Tibial nerve (tissue), 4 donors: ENCODE results near the gene HBE1. TPM values are rescaled to one million over a fixed set of nuclear protein-coding genes. Genes with fewer than 3 reads are reported as not detected.
"Not testable (repeated sequence)": the region's sequence is repeated elsewhere in the genome, so short reads cannot be mapped to it uniquely, and the experiment has no call there.

ENCODE experiments used
- DNase-seq, 2 donors: peaks; one replicate each; pipeline ENCODE4 v3.0.0-alpha.2; 2019; ENCODE audit warnings: low spot score in 2 of 2
- H3K27ac ChIP-seq, 4 donors: fragments of 200-600 bp; sonication (generic) in 3 of 4; one replicate each; pipeline ENCODE4 v1.5.1; 2017 to 2019; ENCODE audit warnings: mild to moderate bottlenecking in 1 of 4
- H3K27me3 ChIP-seq, 2 donors: fragments of 200-600 bp; sonication (generic) in 1 of 2; one replicate each; pipeline versions ENCODE4 v1.5.1 to v1.6.0; 2017 to 2019
- H3K36me3 ChIP-seq, 3 donors: fragments of 200-600 bp; sonication (generic); one replicate each; pipeline ENCODE4 v1.5.1; 2018 to 2019
- H3K4me1 ChIP-seq, 4 donors: fragments of 200-600 bp; sonication (generic) in 3 of 4; one replicate each; pipeline ENCODE4 v1.5.1; 2017 to 2019
- H3K4me3 ChIP-seq, 4 donors: fragments of 200-600 bp; sonication (generic) in 3 of 4; one replicate each; pipeline ENCODE4 v1.5.1; 2017 to 2019; ENCODE audit warnings: mild to moderate bottlenecking in 1 of 4, moderate library complexity in 1 of 4
- H3K9me3 ChIP-seq, 4 donors: fragments of 200-600 bp; sonication (generic) in 3 of 4; one replicate each; pipeline ENCODE4 v1.5.1; 2017 to 2019
- CTCF ChIP-seq, 5 experiments: fragments of 200-600 bp in 3 of 5; fragments of 450-650 bp in 2 of 5; sonication (generic) in 3 of 5; IDR thresholded peaks; one replicate each; pipeline ENCODE4 v1.5.1; 2016 to 2019; ENCODE audit warnings: antibody characterized with exemption in 5 of 5, mild to moderate bottlenecking in 3 of 5, moderate library complexity in 2 of 5
- EP300 ChIP-seq, 2 donors: sonication (generic); formaldehyde crosslinking; IDR thresholded peaks; one replicate each; pipeline ENCODE4 v1.6.1; 2017; ENCODE audit warnings: antibody characterized with exemption in 2 of 2, mild to moderate bottlenecking in 1 of 2
- POLR2A ChIP-seq, 2 donors: fragments of 450-650 bp; IDR thresholded peaks; one replicate each; pipeline ENCODE4 v1.6.1; 2017; ENCODE audit warnings: antibody characterized with exemption in 2 of 2, mild to moderate bottlenecking in 2 of 2, moderate library complexity in 2 of 2
- WGBS, 2 donors: methylation state at CpG; one replicate each; pipeline ENCODE4 v1.1.5; 2018; 5-methylcytosine and 5-hydroxymethylcytosine counted together
- total RNA-seq, 4 donors: library from RNA; depleted of rRNA; stranded (reverse); fragments of >200 nt; gene quantifications; one replicate each; pipeline ENCODE4 v1.1.0, GENCODE V29; 2016

Gene HBE1
- total RNA-seq, 4 donors from 2014 or later, result not detected

DNA sequence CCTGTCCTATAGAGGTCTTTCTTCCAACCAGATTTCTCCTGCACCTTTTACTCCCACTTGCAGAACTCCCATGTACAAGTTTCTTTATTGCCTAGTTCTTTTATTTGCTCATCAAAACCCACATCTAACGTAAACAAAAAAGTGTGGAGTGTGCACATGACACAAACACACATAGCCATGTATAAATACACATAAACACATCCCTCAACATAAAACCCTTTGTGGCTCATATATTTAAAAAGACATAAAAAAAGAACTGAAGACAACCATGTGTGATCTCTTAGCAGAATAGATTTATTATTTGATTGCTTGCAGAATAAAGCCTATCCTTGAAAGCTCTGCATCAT, 16.9 kb downstream of the HBE1 start:
- DNase-seq, result no peak
- no peaks in the 10 kb centered on the region for H3K4me1 ChIP-seq
- no peak overlapping the region for H3K27ac ChIP-seq
- TF ChIP-seq CTCF (IDR thresholded peaks at IDR 0.05), result no peak
- TF ChIP-seq POLR2A (IDR thresholded peaks at IDR 0.05), result no peak
- TF ChIP-seq EP300 (IDR thresholded peaks at IDR 0.05), result no peak
- no peaks in the 10 kb centered on the region for H3K9me3 ChIP-seq
- WGBS, 2 donors, result 53 to 55% methylated on average over 1 of the region's 1 CpG
- no peaks in the 10 kb centered on the region for H3K27me3 ChIP-seq
- H3K36me3 ChIP-seq, result no peaks in the 10 kb centered on the region
- no peak overlapping the region for H3K4me3 ChIP-seq

DNA sequence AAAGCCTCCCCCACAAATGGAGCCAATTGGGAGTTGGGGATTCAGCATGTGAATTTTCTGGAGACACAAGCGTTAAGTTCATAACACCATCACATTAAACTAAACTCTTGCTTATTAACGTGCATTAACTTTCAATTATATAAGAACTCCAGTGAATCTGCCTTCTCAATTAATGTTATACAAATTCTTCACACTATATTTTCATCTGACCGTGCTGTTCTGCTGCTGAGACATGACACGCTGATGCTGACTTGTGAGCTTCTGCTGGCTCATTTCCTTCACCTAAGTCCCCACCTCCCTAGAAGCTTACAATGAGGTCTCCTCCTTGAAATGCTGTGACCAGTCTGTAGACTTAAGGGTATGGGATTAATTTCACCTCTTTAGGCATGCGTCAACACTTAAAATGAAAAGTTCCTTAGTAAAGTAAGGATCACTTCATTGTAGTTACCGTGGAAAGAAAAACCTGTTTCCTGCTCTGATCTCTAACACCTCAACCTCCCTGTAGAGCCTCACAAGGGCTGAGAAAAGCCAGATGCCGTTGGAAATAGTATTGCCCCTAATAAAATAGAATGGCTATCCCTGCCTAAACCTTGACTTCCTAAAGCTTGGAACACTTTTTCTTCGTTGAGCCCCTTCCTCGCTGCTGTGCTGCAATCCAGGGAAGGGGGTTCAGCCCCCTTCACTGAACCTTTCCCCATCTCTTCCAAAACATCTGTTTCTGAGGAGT, 17.4 kb downstream of the HBE1 start:
- TF ChIP-seq POLR2A (IDR thresholded peaks at IDR 0.05), result no peak
- no peak for TF ChIP-seq EP300 (IDR thresholded peaks at IDR 0.05)
- no peak for TF ChIP-seq CTCF (IDR thresholded peaks at IDR 0.05)
- no peak overlapping the region for H3K4me3 ChIP-seq
- 45 to 49% methylated on average over 9 of the region's 9 CpGs for WGBS, 2 donors
- H3K27me3 ChIP-seq, result no peaks in the 10 kb centered on the region
- no peaks in the 10 kb centered on the region for H3K4me1 ChIP-seq
- no peaks in the 10 kb centered on the region for H3K36me3 ChIP-seq
- no peak overlapping the region for H3K27ac ChIP-seq
- no peak for DNase-seq
- no peaks in the 10 kb centered on the region for H3K9me3 ChIP-seq

DNA sequence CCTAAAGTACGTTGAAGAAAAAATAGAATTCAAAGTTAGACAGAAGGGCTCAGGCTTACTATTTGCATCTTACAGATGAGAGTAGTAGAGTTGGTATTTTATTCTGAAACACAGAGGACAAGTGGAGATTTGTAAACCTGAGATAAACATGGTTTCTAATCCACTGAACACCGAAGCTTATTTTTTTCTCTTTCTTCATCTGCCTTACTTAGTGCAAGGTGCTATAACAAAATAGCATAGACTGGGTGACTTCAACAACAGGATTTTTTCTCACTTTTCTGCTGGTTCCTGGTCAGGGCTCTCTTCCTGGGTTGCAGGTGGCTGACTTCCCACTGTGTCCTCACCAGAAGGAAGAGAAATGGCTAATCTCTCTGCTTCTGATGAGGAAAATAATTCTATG, 18.0 kb downstream of the HBE1 start:
- H3K27me3 ChIP-seq, result no peaks in the 10 kb centered on the region
- H3K4me3 ChIP-seq, result no peak overlapping the region
- H3K27ac ChIP-seq, result no peak overlapping the region
- H3K36me3 ChIP-seq, result no peaks in the 10 kb centered on the region
- no peak for DNase-seq
- WGBS, 2 donors, result 68 to 73% methylated on average over 2 of the region's 2 CpGs
- no peak for TF ChIP-seq CTCF (IDR thresholded peaks at IDR 0.05)
- no peak for TF ChIP-seq EP300 (IDR thresholded peaks at IDR 0.05)
- no peak for TF ChIP-seq POLR2A (IDR thresholded peaks at IDR 0.05)
- no peaks in the 10 kb centered on the region for H3K4me1 ChIP-seq
- no peaks in the 10 kb centered on the region for H3K9me3 ChIP-seq

GRCh38 chr11:5250543-5251204, 19.1 kb downstream of the HBE1 start:
- Histone ChIP-seq H3K27me3 (no peaks in the 10 kb centered on the region), H3K9me3 (no peaks in the 10 kb centered on the region), H3K36me3 (no peaks in the 10 kb centered on the region), H3K4me1 (no peaks in the 10 kb centered on the region), H3K27ac (no peak overlapping the region), H3K4me3 (no peak overlapping the region)
- WGBS, 2 donors, result 88 to 90% methylated on average over 4 of the region's 4 CpGs
- no peak for DNase-seq
- no peak for TF ChIP-seq POLR2A (IDR thresholded peaks at IDR 0.05)

DNA sequence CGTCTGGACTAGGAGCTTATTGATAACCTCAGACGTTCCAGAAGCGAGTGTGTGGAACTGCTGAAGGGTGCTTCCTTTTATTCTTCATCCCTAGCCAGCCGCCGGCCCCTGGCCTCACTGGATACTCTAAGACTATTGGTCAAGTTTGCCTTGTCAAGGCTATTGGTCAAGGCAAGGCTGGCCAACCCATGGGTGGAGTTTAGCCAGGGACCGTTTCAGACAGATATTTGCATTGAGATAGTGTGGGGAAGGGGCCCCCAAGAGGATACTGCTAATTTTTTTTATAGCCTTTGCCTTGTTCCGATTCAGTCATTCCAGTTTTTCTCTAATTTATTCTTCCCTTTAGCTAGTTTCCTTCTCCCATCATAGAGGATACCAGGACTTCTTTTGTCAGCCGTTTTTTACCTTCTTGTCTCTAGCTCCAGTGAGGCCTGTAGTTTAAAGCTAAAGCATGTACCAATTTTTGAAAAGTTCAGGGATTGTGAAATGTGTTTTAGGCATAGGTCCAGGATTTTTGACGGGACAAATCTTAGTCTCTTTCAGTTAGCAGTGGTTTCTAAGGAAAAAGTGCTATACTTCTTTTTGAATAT, 19.8 kb downstream of the HBE1 start, which contains the start of gene HBG1:
HBG1 (minus strand) TSS at position 51 of the 590 bp plus-strand sequence. CDS start 53 bp downstream, outside the sequence.
- not testable (repeated sequence) for H3K9me3 ChIP-seq, H3K36me3 ChIP-seq, H3K27ac ChIP-seq, DNase-seq, H3K4me3 ChIP-seq, H3K4me1 ChIP-seq, H3K27me3 ChIP-seq
- WGBS, 2 donors, result 65 to 78% methylated on average over 3 of the region's 9 CpGs

- not testable (repeated sequence) for H3K4me1 ChIP-seq, H3K36me3 ChIP-seq, H3K9me3 ChIP-seq, H3K27ac ChIP-seq, H3K27me3 ChIP-seq, DNase-seq, H3K4me3 ChIP-seq
- 78 to 89% methylated on average over 7 of the region's 7 CpGs for WGBS, 2 donors
Measured at GRCh38 chr11:5248498-5248897, 21.2 kb downstream of the HBE1 start.
